ENCODE data around the gene OR8A1.

OR8A1 gene

GRCh38 chr11:124569697-124570096 is at the start of gene OR8A1:
TSS of gene OR8A1 (plus strand) at chr11:124569997. CDS start at chr11:124570120, 123 bp downstream.
- DNase-seq (ENCODE audit: low spot score): no peak

GRCh38 chr11:124520550-124520854 is 49.3 kb upstream of the OR8A1 start:
- no peak for DNase-seq (ENCODE audit: low spot score)

- no peak for DNase-seq (ENCODE audit: low spot score)
These were observed 36.2 kb upstream of the OR8A1 start for GRCh38 chr11:124533626-124534025.

- no peak for DNase-seq (ENCODE audit: low spot score)
These were observed 35.7 kb upstream of the OR8A1 start for GRCh38 chr11:124534051-124534450.

- no peak for DNase-seq (ENCODE audit: low spot score)
These were observed 34.1 kb upstream of the OR8A1 start for GRCh38 chr11:124535552-124536232.

GRCh38 chr11:124536520-124536919 is 33.3 kb upstream of the OR8A1 start:
- peak; percentile 18 for DNase-seq (ENCODE audit: low spot score)

- no peak for DNase-seq (ENCODE audit: low spot score)
These were observed 31.8 kb upstream of the OR8A1 start for GRCh38 chr11:124538019-124538418.

GRCh38 chr11:124541204-124541603 is 28.6 kb upstream of the OR8A1 start:
- DNase-seq (ENCODE audit: low spot score): no peak

- DNase-seq (ENCODE audit: low spot score): no peak
These were observed 26.7 kb upstream of the OR8A1 start for GRCh38 chr11:124543145-124543544.

- no peak for DNase-seq (ENCODE audit: low spot score)
These were observed 26.2 kb upstream of the OR8A1 start, which contains the start of gene OR8B12 for GRCh38 chr11:124543554-124543953. TSS of gene OR8B12 (minus strand) at chr11:124543654. CDS start at chr11:124543654, 0 bp downstream.

GRCh38 chr11:124551189-124551588 is 18.6 kb upstream of the OR8A1 start:
- no peak for DNase-seq (ENCODE audit: low spot score)

GRCh38 chr11:124551987-124552386 is 17.8 kb upstream of the OR8A1 start:
- DNase-seq (ENCODE audit: low spot score): no peak

- DNase-seq (ENCODE audit: low spot score): no peak
These were observed 13.0 kb upstream of the OR8A1 start for GRCh38 chr11:124556828-124557227.

GRCh38 chr11:124570160-124570559 is 363 bp downstream of the OR8A1 start:
- no peak for DNase-seq (ENCODE audit: low spot score)

- DNase-seq (ENCODE audit: low spot score): no peak
These were observed 8.1 kb downstream of the OR8A1 start for GRCh38 chr11:124577716-124578427.

GRCh38 chr11:124578761-124579160 is 9.0 kb downstream of the OR8A1 start:
- DNase-seq (ENCODE audit: low spot score): no peak

GRCh38 chr11:124581817-124582216 is 12.0 kb downstream of the OR8A1 start:
- DNase-seq (ENCODE audit: low spot score): no peak

GRCh38 chr11:124582565-124582964 is 12.8 kb downstream of the OR8A1 start:
- DNase-seq (ENCODE audit: low spot score): no peak

GRCh38 chr11:124583781-124584180 is 14.0 kb downstream of the OR8A1 start:
- DNase-seq (ENCODE audit: low spot score): no peak

GRCh38 chr11:124584681-124585372 is 15.0 kb downstream of the OR8A1 start:
- no peak for DNase-seq (ENCODE audit: low spot score)

GRCh38 chr11:124586238-124586860 is 16.6 kb downstream of the OR8A1 start:
- peak; percentile 54 for DNase-seq (ENCODE audit: low spot score)

GRCh38 chr11:124591430-124591829 is 21.6 kb downstream of the OR8A1 start:
- no peak for DNase-seq (ENCODE audit: low spot score)

GRCh38 chr11:124592627-124593026 is 22.8 kb downstream of the OR8A1 start:
- DNase-seq (ENCODE audit: low spot score): no peak
